Daoy (cell line): ENCODE results near the gene HAUS2. TPM values are rescaled to one million over a fixed set of nuclear protein-coding genes. Genes with fewer than 3 reads are reported as not detected.

ENCODE experiments used
- DNase-seq: peaks from one replicate; pipeline ENCODE4 v3.0.0-alpha.2; 2015; ENCODE audit warnings: low read depth
- total RNA-seq: library from RNA; depleted of rRNA; stranded (reverse); fragments of >200 nt; shearing (Covaris generic); gene quantifications from 2 replicates; pipeline ENCODE4 v1.2.3, GENCODE V29; 2014; rRNA removed

Gene HAUS2
- total RNA-seq, 1 experiment from 2014 or later, result 55.5 TPM

- DNase-seq, result peak; percentile 54
These were observed 59.5 kb downstream of the HAUS2 start for GRCh38 chr15:42608110-42608531.

- DNase-seq, result no peak
These were observed 60.3 kb downstream of the HAUS2 start for GRCh38 chr15:42608752-42609488.

- DNase-seq, result no peak
These were observed 62.9 kb downstream of the HAUS2 start for GRCh38 chr15:42611532-42611931.

GRCh38 chr15:42612367-42612912 lies 63.8 kb downstream of the HAUS2 start:
- DNase-seq, result no peak

GRCh38 chr15:42616107-42616506 lies 67.5 kb downstream of the HAUS2 start:
- no peak for DNase-seq

Other genes with a start within 250 kb of the HAUS2 start
- gene CAPN3, start 189.3 kb upstream of the HAUS2 start, total RNA-seq, result 0.06 TPM in 1 of 2 replicates, not detected in the other
- 26.5 and 29.4 TPM in 2 replicates for gene ZNF106, start 57.7 kb upstream of the HAUS2 start, total RNA-seq
- 59.8 and 63.4 TPM in 2 replicates for gene SNAP23, start 53.2 kb upstream of the HAUS2 start, total RNA-seq
- 12.1 and 13.3 TPM in 2 replicates for gene LRRC57, start within 50 bp of the HAUS2 start, total RNA-seq
- gene STARD9, start 26.8 kb downstream of the HAUS2 start, total RNA-seq, result 0.80 and 1.2 TPM in 2 replicates
- 15.3 and 17.7 TPM in 2 replicates for gene CDAN1, start 188.3 kb downstream of the HAUS2 start, total RNA-seq